Type B pancreatic cell (in vitro differentiated cells): ENCODE measurements around the gene THUMPD2. TPM values are rescaled to one million over a fixed set of nuclear protein-coding genes. Genes with fewer than 3 reads are reported as not detected.

Experiments used
- DNase-seq: peaks from one replicate; pipeline ENCODE4 v3.0.0; 2021; ENCODE audit warnings: mixed read lengths; ENCODE audit not compliant: unreplicated experiment; ENCODE audit errors: extremely low spot score
- H3K27ac Mint-ChIP-seq: 2 replicates; pipeline ENCODE4 v1.8.0; 2021; ENCODE audit warnings: mild to moderate bottlenecking, mixed read lengths
- H3K27me3 Mint-ChIP-seq: 2 replicates; pipeline ENCODE4 v1.8.0; 2021; ENCODE audit warnings: mixed read lengths
- H3K36me3 Mint-ChIP-seq: 2 replicates; pipeline ENCODE4 v1.8.0; 2021; ENCODE audit warnings: mixed read lengths
- H3K4me1 Mint-ChIP-seq: one replicate; pipeline ENCODE4 v1.8.0; 2021; ENCODE audit warnings: mixed read lengths; ENCODE audit not compliant: unreplicated experiment
- H3K4me3 Mint-ChIP-seq: 2 replicates; pipeline ENCODE4 v1.8.0; 2021; ENCODE audit warnings: mild to moderate bottlenecking, mixed read lengths
- H3K9me3 Mint-ChIP-seq: 2 replicates; pipeline ENCODE4 v1.8.0; 2021; ENCODE audit warnings: mixed read lengths
- total RNA-seq: library from RNA; stranded (reverse); gene quantifications from 2 replicates; pipeline ENCODE4 v1.2.1, GENCODE V29; 2021; ENCODE audit warnings: low replicate concordance
- TF ChIP-seq, protein P1 (sequence below): fragments of 200-600 bp; sonication (generic); conservative IDR thresholded peaks from 2 replicates; pipeline ENCODE4 v1.5.0; 2021; ENCODE audit warnings: antibody characterized with exemption, mild to moderate bottlenecking

THUMPD2 gene
- total RNA-seq, 1 donor from 2014 or later = 11.7 TPM

GRCh38 chr2:39755466-39755865 is 23.6 kb downstream of the THUMPD2 start:
- no peaks in the 10 kb centered on the region for H3K27me3 Mint-ChIP-seq

GRCh38 chr2:39743269-39743776 is 35.7 kb downstream of the THUMPD2 start:
- H3K4me3 Mint-ChIP-seq = no peak overlapping the region
- TF ChIP-seq, protein P1, sequence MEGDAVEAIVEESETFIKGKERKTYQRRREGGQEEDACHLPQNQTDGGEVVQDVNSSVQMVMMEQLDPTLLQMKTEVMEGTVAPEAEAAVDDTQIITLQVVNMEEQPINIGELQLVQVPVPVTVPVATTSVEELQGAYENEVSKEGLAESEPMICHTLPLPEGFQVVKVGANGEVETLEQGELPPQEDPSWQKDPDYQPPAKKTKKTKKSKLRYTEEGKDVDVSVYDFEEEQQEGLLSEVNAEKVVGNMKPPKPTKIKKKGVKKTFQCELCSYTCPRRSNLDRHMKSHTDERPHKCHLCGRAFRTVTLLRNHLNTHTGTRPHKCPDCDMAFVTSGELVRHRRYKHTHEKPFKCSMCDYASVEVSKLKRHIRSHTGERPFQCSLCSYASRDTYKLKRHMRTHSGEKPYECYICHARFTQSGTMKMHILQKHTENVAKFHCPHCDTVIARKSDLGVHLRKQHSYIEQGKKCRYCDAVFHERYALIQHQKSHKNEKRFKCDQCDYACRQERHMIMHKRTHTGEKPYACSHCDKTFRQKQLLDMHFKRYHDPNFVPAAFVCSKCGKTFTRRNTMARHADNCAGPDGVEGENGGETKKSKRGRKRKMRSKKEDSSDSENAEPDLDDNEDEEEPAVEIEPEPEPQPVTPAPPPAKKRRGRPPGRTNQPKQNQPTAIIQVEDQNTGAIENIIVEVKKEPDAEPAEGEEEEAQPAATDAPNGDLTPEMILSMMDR = no peak
- DNase-seq = no peak
- peaks cover 34% of the 10 kb centered on the region for H3K36me3 Mint-ChIP-seq
- H3K27me3 Mint-ChIP-seq = no peaks in the 10 kb centered on the region
- no peak overlapping the region for H3K27ac Mint-ChIP-seq
- no peaks in the 10 kb centered on the region for H3K9me3 Mint-ChIP-seq
- H3K4me1 Mint-ChIP-seq = peaks cover 13% of the 10 kb centered on the region

More at GRCh38 chr2:39755466-39755865, 23.6 kb downstream of the THUMPD2 start:
- DNase-seq = no peak
- Mint-ChIP-seq H3K4me3 (no peak overlapping the region), H3K4me1 (peaks cover 6% of the 10 kb centered on the region), H3K27ac (no peak overlapping the region), H3K9me3 (no peaks in the 10 kb centered on the region), H3K36me3 (peaks cover 56% of the 10 kb centered on the region)
- TF ChIP-seq, protein P1 = no peak

- no peaks in the 10 kb centered on the region for H3K9me3 Mint-ChIP-seq
- H3K27ac Mint-ChIP-seq = no peak overlapping the region
- no peaks in the 10 kb centered on the region for H3K27me3 Mint-ChIP-seq
- no peak overlapping the region for H3K4me3 Mint-ChIP-seq
- TF ChIP-seq, protein P1 = no peak
- peaks cover 21% of the 10 kb centered on the region for H3K4me1 Mint-ChIP-seq
- DNase-seq = no peak
- H3K36me3 Mint-ChIP-seq = peaks cover 45% of the 10 kb centered on the region
Measured at GRCh38 chr2:39741871-39742270, 37.2 kb downstream of the THUMPD2 start.

DNA sequence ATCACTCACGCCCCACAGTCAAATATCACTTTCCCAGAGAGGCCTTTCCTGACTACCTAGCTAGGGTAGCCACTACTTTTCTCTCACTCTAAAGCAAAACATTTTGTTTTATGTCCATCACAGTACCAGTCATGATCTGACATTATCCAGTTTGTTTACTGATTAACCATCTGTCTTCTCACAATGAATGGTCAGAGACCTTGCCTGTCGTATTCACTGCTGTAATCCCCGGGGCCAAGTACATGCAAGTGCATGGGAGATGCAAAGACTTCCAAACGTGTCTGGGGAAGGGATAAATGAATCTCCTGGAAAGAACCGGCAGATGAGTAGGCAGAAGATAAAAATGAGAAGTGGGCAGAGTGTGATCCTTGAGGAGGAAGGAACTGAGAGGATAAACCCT is 39.7 kb downstream of the THUMPD2 start:
- peaks cover 21% of the 10 kb centered on the region for H3K4me1 Mint-ChIP-seq

GRCh38 chr2:39738936-39739335 is 40.1 kb downstream of the THUMPD2 start:
- no peak overlapping the region for H3K4me3 Mint-ChIP-seq
- H3K27me3 Mint-ChIP-seq = no peaks in the 10 kb centered on the region
- no peaks in the 10 kb centered on the region for H3K9me3 Mint-ChIP-seq
- H3K36me3 Mint-ChIP-seq = peaks cover 52% of the 10 kb centered on the region
- TF ChIP-seq, protein P1 = no peak
- H3K27ac Mint-ChIP-seq = no peak overlapping the region
- H3K4me1 Mint-ChIP-seq = peaks cover 21% of the 10 kb centered on the region
- DNase-seq = no peak

More for the DNA sequence above, 39.7 kb downstream of the THUMPD2 start:
- H3K27ac Mint-ChIP-seq = no peak overlapping the region
- TF ChIP-seq, protein P1 = no peak
- no peaks in the 10 kb centered on the region for H3K27me3 Mint-ChIP-seq
- no peak overlapping the region for H3K4me3 Mint-ChIP-seq
- peaks cover 47% of the 10 kb centered on the region for H3K36me3 Mint-ChIP-seq
- H3K9me3 Mint-ChIP-seq = no peaks in the 10 kb centered on the region
- no peak for DNase-seq

DNA sequence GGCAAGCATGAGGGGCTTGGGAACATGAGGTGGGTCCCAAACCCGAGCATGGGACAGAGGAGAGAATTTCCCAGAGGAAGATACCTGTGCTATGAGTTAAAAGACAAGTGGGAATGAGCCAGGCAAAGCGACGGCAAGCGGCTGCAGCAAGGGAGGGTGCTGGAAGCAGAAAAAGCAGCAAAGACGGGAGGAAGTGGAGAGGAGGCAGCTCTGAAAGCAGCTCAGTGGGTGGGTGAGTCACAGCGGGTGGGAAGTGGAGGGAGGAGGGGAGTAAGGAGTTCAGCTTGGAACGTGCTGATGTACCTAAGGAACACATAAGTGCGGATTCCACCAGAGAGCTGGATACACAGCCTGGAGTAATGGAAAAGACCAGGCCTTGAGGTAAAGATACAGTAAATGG is 41.4 kb downstream of the THUMPD2 start:
- Mint-ChIP-seq H3K36me3 (peaks cover 46% of the 10 kb centered on the region), H3K4me1 (peaks cover 16% of the 10 kb centered on the region), H3K4me3 (no peak overlapping the region), H3K27ac (no peak overlapping the region), H3K9me3 (no peaks in the 10 kb centered on the region), H3K27me3 (no peaks in the 10 kb centered on the region)
- DNase-seq = no peak
- TF ChIP-seq, protein P1 = no peak
